Activated naive CD4-positive, alpha-beta T cell treated with anti-CD3 and anti-CD28 coated beads, Interleukin-2, amount 50 U/mL, for 24 hours (primary cell): ENCODE results near the gene MEIS2.

ENCODE experiments used
- H3K27ac Mint-ChIP-seq: one replicate; pipeline ENCODE4 v1.8.0; 2021; ENCODE audit warnings: mild to moderate bottlenecking, mixed read lengths
- H3K27me3 Mint-ChIP-seq: one replicate; pipeline ENCODE4 v1.8.0; 2021; ENCODE audit warnings: mixed read lengths
- H3K36me3 Mint-ChIP-seq: one replicate; pipeline ENCODE4 v1.8.0; 2021; ENCODE audit warnings: mixed read lengths
- H3K4me1 Mint-ChIP-seq: one replicate; pipeline ENCODE4 v1.8.0; 2021; ENCODE audit warnings: mixed read lengths
- H3K4me3 Mint-ChIP-seq: one replicate; pipeline ENCODE4 v1.8.0; 2021; ENCODE audit warnings: mild to moderate bottlenecking, mixed read lengths
- H3K9me3 Mint-ChIP-seq: one replicate; pipeline ENCODE4 v1.8.0; 2021; ENCODE audit warnings: mixed read lengths

MEIS2 gene

GRCh38 chr15:36881516-36881915, 218.8 kb downstream of the MEIS2 start:
- Mint-ChIP-seq H3K36me3 (peaks cover 2% of the 10 kb centered on the region), H3K27me3 (peaks cover 79% of the 10 kb centered on the region), H3K4me1 (peaks cover 21% of the 10 kb centered on the region), H3K9me3 (no peaks in the 10 kb centered on the region), H3K27ac (no peak overlapping the region), H3K4me3 (no peak overlapping the region)

GRCh38 chr15:36880913-36881460, 219.4 kb downstream of the MEIS2 start:
- Mint-ChIP-seq H3K4me1 (peaks cover 21% of the 10 kb centered on the region), H3K9me3 (no peaks in the 10 kb centered on the region), H3K27me3 (peaks cover 76% of the 10 kb centered on the region), H3K36me3 (peaks cover 2% of the 10 kb centered on the region), H3K4me3 (no peak overlapping the region), H3K27ac (no peak overlapping the region)

- Mint-ChIP-seq H3K27ac (no peak overlapping the region), H3K36me3 (peaks cover 2% of the 10 kb centered on the region), H3K9me3 (no peaks in the 10 kb centered on the region), H3K4me3 (no peak overlapping the region), H3K4me1 (peaks cover 21% of the 10 kb centered on the region), H3K27me3 (peaks cover 73% of the 10 kb centered on the region)
These were observed 220.0 kb downstream of the MEIS2 start for GRCh38 chr15:36880224-36880912.

GRCh38 chr15:36879568-36880222, 220.7 kb downstream of the MEIS2 start:
- Mint-ChIP-seq H3K4me1 (peaks cover 21% of the 10 kb centered on the region), H3K27me3 (peaks cover 70% of the 10 kb centered on the region), H3K27ac (no peak overlapping the region), H3K4me3 (no peak overlapping the region), H3K9me3 (no peaks in the 10 kb centered on the region), H3K36me3 (peaks cover 2% of the 10 kb centered on the region)

GRCh38 chr15:36878684-36879262, 221.6 kb downstream of the MEIS2 start:
- H3K27ac Mint-ChIP-seq = no peak overlapping the region
- peaks cover 12% of the 10 kb centered on the region for H3K4me1 Mint-ChIP-seq
- no peaks in the 10 kb centered on the region for H3K9me3 Mint-ChIP-seq
- H3K27me3 Mint-ChIP-seq = peaks cover 62% of the 10 kb centered on the region
- no peak overlapping the region for H3K4me3 Mint-ChIP-seq
- H3K36me3 Mint-ChIP-seq = no peaks in the 10 kb centered on the region

- no peaks in the 10 kb centered on the region for H3K36me3 Mint-ChIP-seq
- H3K27me3 Mint-ChIP-seq = peaks cover 63% of the 10 kb centered on the region
- H3K27ac Mint-ChIP-seq = no peak overlapping the region
- peaks cover 11% of the 10 kb centered on the region for H3K4me1 Mint-ChIP-seq
- H3K4me3 Mint-ChIP-seq = no peak overlapping the region
- H3K9me3 Mint-ChIP-seq = no peaks in the 10 kb centered on the region
These were observed 222.3 kb downstream of the MEIS2 start for GRCh38 chr15:36877796-36878683.

- Mint-ChIP-seq H3K4me3 (no peak overlapping the region), H3K36me3 (no peaks in the 10 kb centered on the region), H3K9me3 (no peaks in the 10 kb centered on the region), H3K4me1 (peaks cover 7% of the 10 kb centered on the region), H3K27ac (no peak overlapping the region), H3K27me3 (peaks cover 58% of the 10 kb centered on the region)
These were observed 223.1 kb downstream of the MEIS2 start for GRCh38 chr15:36877294-36877693.

GRCh38 chr15:36875740-36876334, 224.5 kb downstream of the MEIS2 start:
- Mint-ChIP-seq H3K9me3 (no peaks in the 10 kb centered on the region), H3K36me3 (no peaks in the 10 kb centered on the region), H3K4me3 (no peak overlapping the region), H3K27me3 (peaks cover 45% of the 10 kb centered on the region), H3K4me1 (peaks cover 7% of the 10 kb centered on the region), H3K27ac (no peak overlapping the region)

- H3K4me1 Mint-ChIP-seq = peaks cover 7% of the 10 kb centered on the region
- peaks cover 41% of the 10 kb centered on the region for H3K27me3 Mint-ChIP-seq
- no peak overlapping the region for H3K4me3 Mint-ChIP-seq
- H3K9me3 Mint-ChIP-seq = no peaks in the 10 kb centered on the region
- no peak overlapping the region for H3K27ac Mint-ChIP-seq
- H3K36me3 Mint-ChIP-seq = no peaks in the 10 kb centered on the region
These were observed 225.4 kb downstream of the MEIS2 start for GRCh38 chr15:36874930-36875329.

GRCh38 chr15:36867436-36867835, 232.9 kb downstream of the MEIS2 start:
- no peak overlapping the region for H3K4me3 Mint-ChIP-seq
- no peaks in the 10 kb centered on the region for H3K27me3 Mint-ChIP-seq
- H3K9me3 Mint-ChIP-seq = no peaks in the 10 kb centered on the region
- H3K27ac Mint-ChIP-seq = no peak overlapping the region
- no peaks in the 10 kb centered on the region for H3K36me3 Mint-ChIP-seq
- H3K4me1 Mint-ChIP-seq = no peaks in the 10 kb centered on the region

GRCh38 chr15:36866896-36867295, 233.5 kb downstream of the MEIS2 start:
- H3K27ac Mint-ChIP-seq = no peak overlapping the region
- no peaks in the 10 kb centered on the region for H3K36me3 Mint-ChIP-seq
- H3K4me1 Mint-ChIP-seq = no peaks in the 10 kb centered on the region
- no peak overlapping the region for H3K4me3 Mint-ChIP-seq
- no peaks in the 10 kb centered on the region for H3K9me3 Mint-ChIP-seq
- no peaks in the 10 kb centered on the region for H3K27me3 Mint-ChIP-seq

- H3K4me3 Mint-ChIP-seq = no peak overlapping the region
- H3K9me3 Mint-ChIP-seq = no peaks in the 10 kb centered on the region
- H3K27me3 Mint-ChIP-seq = peaks cover 4% of the 10 kb centered on the region
- no peak overlapping the region for H3K27ac Mint-ChIP-seq
- H3K36me3 Mint-ChIP-seq = no peaks in the 10 kb centered on the region
- no peaks in the 10 kb centered on the region for H3K4me1 Mint-ChIP-seq
These were observed 236.8 kb downstream of the MEIS2 start for GRCh38 chr15:36863570-36863969.

- Mint-ChIP-seq H3K4me3 (no peak overlapping the region), H3K9me3 (no peaks in the 10 kb centered on the region), H3K4me1 (no peaks in the 10 kb centered on the region), H3K36me3 (no peaks in the 10 kb centered on the region), H3K27ac (no peak overlapping the region), H3K27me3 (peaks cover 4% of the 10 kb centered on the region)
These were observed 239.6 kb downstream of the MEIS2 start for GRCh38 chr15:36860792-36861191.

- no peaks in the 10 kb centered on the region for H3K4me1 Mint-ChIP-seq
- peaks cover 5% of the 10 kb centered on the region for H3K9me3 Mint-ChIP-seq
- no peak overlapping the region for H3K27ac Mint-ChIP-seq
- no peaks in the 10 kb centered on the region for H3K36me3 Mint-ChIP-seq
- H3K27me3 Mint-ChIP-seq = peaks cover 9% of the 10 kb centered on the region
- no peak overlapping the region for H3K4me3 Mint-ChIP-seq
These were observed 241.9 kb downstream of the MEIS2 start for GRCh38 chr15:36858423-36858822.

- Mint-ChIP-seq H3K27me3 (peaks cover 12% of the 10 kb centered on the region), H3K4me3 (no peak overlapping the region), H3K36me3 (no peaks in the 10 kb centered on the region)
These were observed 243.9 kb downstream of the MEIS2 start for GRCh38 chr15:36856339-36856973.

More at GRCh38 chr15:36856339-36856973, 243.9 kb downstream of the MEIS2 start:
- Mint-ChIP-seq H3K27ac (no peak overlapping the region), H3K9me3 (peaks cover 5% of the 10 kb centered on the region), H3K4me1 (no peaks in the 10 kb centered on the region)
